IPS DF 6.9 (cell line): ENCODE measurements around the gene LRRC75B.
"Not testable (repeated sequence)": the region's sequence is repeated elsewhere in the genome, so short reads cannot be mapped to it uniquely, and the experiment has no call there.

Experiments used
- DNase-seq: peaks from one replicate; pipeline ENCODE4 v3.0.0-alpha.2; 2013; ENCODE audit warnings: low read depth, low spot score
- H3K27ac ChIP-seq: one replicate; pipeline ENCODE4 v1.5.1; 2013; ENCODE audit warnings: low read length, control low read depth
- H3K27me3 ChIP-seq: 2 replicates; pipeline ENCODE4 v1.6.1; 2013; ENCODE audit warnings: mild to moderate bottlenecking, low read length; ENCODE audit not compliant: control insufficient read depth, insufficient read depth
- H3K36me3 ChIP-seq: 2 replicates; pipeline ENCODE4 v1.6.1; 2013; ENCODE audit warnings: low read length; ENCODE audit not compliant: control insufficient read depth, insufficient read depth
- H3K4me1 ChIP-seq: 2 replicates; pipeline ENCODE4 v1.6.1; 2013; ENCODE audit warnings: low read length; ENCODE audit not compliant: control insufficient read depth, insufficient read depth
- H3K4me3 ChIP-seq: 2 replicates; pipeline ENCODE4 v1.5.1; 2013; ENCODE audit warnings: mild to moderate bottlenecking, low read length
- H3K9me3 ChIP-seq: 2 replicates; pipeline ENCODE4 v1.6.1; 2013; ENCODE audit warnings: low read length, inconsistent platforms; ENCODE audit not compliant: control insufficient read depth, insufficient read depth
- WGBS: extraction: QIAGEN DNeasy Blood & Tissue Kit; methylation state at CpG from one replicate; pipeline ENCODE4 v1.1.7; 2013; ENCODE audit warnings: mixed read lengths, missing lambda C conversion rate; ENCODE audit not compliant: insufficient read length, insufficient coverage; 5-methylcytosine and 5-hydroxymethylcytosine counted together

LRRC75B gene, protein sequence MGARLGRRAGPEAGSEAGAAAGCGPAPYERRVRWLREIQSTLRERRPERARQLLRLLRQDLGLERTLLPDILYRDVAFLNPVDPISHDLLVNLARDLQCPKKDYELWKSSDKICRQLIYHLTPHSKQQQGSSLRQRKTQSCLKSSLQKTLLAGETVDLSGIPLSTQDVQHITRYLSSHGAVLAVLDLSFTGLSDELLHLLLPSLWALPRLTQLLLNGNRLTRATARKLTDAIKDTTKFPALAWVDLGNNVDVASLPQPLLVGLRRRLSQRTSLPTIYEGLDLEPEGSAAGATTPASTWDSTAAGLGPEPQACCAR

DNA sequence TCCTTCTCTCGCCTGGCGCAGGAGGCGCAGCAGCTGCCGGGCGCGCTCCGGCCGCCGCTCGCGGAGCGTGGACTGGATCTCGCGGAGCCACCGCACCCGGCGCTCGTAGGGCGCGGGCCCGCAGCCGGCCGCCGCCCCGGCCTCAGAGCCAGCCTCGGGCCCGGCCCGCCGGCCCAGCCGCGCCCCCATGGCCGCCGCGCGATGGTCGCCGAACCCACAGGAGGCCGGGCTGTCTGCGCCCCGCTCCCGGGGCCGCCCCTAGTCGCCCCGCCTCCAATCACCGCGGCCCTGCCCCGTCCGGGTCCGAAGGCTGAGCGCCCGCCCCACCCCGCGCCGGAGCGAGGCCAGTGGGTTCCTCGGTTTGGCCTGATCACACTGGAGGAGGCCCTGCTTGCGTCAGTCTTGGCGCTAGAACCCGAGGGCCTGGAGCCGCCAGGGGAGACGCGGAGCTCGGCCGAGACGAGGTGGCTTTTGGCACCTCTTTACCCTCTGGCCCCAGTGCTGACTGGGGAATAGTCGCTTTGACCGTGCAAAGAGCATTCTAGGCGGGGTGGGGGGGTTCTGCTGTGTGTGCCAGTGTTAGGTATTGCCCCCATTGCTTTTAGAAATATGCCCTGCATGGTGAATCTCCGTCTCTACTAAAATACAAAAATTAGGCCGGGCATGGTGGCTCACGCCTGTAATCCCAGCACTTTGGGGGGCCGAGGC is at the start of gene LRRC75B:
Gene LRRC75B (minus strand): TSS at position 223 of the 708 bp plus-strand sequence. CDS start 34 bp downstream, at position 189.
- DNase-seq, result peak; percentile 58
- no CpG with 5 or more reads among the region's 72 CpGs for WGBS
- Histone ChIP-seq H3K4me3 (peak within 1 kb of the TSS; percentile 67; the same call in 1 of the 2 replicates), H3K4me1 (no peaks in the 10 kb centered on the region; the same call in 1 of the 2 replicates), H3K27ac (no peak within 1 kb of the TSS), H3K27me3 (no peaks in the 10 kb centered on the region), H3K9me3 (no peaks in the 10 kb centered on the region), H3K36me3 (peaks cover under 1% of the 10 kb centered on the region; the same call in 1 of the 2 replicates)

DNA sequence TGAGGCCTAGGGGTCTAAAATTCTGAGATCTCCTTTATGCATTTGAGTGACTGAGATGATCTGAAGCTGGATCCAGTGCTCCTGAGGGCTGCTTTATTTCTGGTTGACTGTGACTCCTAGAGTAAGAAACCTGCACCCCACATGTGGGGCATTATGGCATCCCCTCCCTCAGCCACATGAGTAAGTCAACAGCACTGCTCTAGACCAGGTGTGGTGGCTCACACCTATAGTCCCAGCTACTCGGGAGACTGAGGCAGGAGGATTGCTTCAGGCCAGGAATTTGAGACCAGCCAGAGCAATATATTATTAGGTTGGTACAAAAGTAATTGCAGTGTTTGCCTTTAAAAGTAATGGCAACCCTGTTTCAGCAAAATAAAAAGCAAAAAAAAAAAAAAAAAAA is 49.4 kb upstream of the LRRC75B start:
- H3K27me3 ChIP-seq, H3K4me1 ChIP-seq, H3K27ac ChIP-seq, H3K36me3 ChIP-seq, DNase-seq, H3K4me3 ChIP-seq, H3K9me3 ChIP-seq: not testable (repeated sequence)
- no CpG with 5 or more reads among the region's 1 CpG for WGBS

DNA sequence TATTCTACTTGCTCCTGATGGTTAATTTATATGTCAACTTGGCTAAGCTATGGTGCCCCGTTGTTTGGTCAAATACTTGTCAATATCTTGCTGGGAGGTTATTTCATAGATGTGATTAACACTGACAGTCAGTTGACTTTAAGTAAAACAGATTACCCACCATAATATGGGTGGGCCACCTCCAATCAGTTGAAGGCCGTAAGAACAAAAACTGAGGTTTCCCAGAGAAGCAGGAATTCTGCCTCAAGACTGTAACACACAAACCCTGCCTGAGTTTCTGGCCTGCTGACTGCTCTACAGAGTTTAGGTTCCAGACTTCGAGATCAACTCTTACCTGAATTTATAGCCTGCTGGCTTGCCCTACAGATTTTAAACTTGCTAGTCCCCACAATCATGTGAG is 43.6 kb upstream of the LRRC75B start:
- not testable (repeated sequence) for H3K27me3 ChIP-seq, H3K4me1 ChIP-seq, H3K36me3 ChIP-seq, H3K27ac ChIP-seq, H3K4me3 ChIP-seq, H3K9me3 ChIP-seq, DNase-seq
- no CpG with 5 or more reads among the region's 3 CpGs for WGBS

DNA sequence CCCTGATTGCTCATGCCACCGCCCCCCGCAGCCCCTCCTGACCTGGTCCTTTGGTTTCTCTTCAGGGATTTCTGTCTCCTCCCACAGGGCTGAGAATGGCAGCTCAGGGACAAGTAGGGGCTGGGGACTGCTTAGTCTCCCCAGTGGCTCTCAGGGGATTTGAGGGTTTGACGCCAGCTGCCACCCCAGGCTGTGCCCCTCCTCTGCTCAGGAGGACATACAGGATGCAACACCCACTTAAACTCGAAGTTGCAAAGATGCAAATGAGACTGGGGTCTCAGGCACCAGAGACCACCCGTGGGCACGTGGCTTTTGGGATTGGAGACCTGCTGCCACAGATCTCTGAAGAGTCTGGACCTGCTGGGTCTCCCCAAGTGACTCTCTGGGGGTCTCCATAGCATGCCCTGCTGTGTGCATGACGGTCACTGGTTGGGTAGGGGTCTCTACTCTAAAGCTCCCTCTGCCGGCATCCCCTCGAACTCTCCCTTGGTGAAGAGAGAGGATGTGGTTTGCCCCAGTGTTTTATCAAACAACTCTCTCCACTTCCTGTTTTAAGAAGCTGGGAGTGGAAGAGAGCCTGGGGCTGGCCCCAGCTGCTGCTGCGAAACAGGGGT is 42.0 kb upstream of the LRRC75B start:
- not testable (repeated sequence) for H3K27ac ChIP-seq, DNase-seq, H3K36me3 ChIP-seq, H3K27me3 ChIP-seq, H3K4me1 ChIP-seq, H3K4me3 ChIP-seq, H3K9me3 ChIP-seq
- WGBS, result no CpG with 5 or more reads among the region's 10 CpGs

DNA sequence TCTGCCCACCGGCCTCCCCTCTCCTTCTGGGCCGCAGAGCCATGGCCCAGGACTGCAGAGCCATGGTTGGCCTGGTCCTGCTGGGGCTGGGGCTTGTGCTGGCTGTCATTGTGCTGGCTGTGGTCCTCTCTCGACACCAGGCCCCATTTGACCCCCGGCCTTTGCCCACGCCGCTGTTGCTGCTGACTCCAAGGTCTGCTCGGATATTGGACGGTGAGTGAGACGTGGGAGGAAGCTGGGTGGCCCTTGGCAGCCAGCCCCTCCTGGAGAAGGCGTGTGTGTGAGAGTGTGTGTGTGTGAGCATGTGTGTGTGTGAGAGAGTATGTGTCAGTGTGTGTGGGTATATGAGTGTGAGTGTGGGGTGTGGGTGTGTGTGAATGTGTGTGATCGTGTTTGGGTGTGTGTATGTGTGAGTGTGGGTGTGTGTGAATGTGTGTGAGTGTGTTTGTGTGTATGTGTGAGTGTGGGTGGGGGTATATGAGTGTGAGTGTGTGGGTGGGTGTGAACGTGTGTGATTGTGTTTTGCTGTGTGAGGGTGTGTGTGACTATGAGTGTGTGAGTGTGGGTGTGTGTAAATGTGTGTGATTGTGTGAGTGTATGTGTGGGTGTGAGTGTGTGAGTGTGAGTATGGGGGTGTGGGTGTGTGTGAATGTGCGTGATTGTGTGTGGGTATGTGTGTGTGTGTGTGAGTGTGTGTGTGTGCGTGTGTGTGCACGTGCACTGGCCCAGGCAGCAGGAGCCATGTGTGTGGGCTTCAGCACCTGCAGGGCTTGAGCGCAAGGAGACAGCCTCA is 40.6 kb upstream of the LRRC75B start:
- not testable (repeated sequence) for H3K4me1 ChIP-seq, H3K27me3 ChIP-seq, H3K9me3 ChIP-seq, H3K36me3 ChIP-seq, DNase-seq, H3K4me3 ChIP-seq, H3K27ac ChIP-seq
- 100% methylated on average over 3 of the region's 16 CpGs for WGBS

DNA sequence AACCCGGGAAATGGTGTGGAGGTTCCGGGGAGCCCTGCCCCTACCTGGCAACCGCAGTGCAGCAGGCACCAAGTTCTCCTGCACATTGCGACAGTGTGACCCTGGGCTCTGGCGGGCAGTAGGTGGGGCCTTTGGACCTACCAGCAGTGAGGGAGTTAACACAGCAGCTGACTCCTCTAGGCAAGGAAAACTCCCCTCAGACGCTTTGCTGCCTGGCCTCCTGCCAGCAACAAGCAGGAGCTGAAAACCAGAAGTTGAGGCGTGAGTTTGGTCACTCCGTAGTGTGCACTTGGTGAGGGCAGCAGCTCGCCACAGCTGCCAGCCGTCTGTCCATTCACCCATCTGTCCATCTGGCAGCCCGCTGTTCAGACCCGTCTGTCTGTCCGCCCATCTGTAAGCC is 39.8 kb upstream of the LRRC75B start:
- not testable (repeated sequence) for H3K4me3 ChIP-seq, H3K27me3 ChIP-seq, DNase-seq, H3K27ac ChIP-seq, H3K9me3 ChIP-seq, H3K36me3 ChIP-seq, H3K4me1 ChIP-seq
- WGBS, result no CpG with 5 or more reads among the region's 13 CpGs

DNA sequence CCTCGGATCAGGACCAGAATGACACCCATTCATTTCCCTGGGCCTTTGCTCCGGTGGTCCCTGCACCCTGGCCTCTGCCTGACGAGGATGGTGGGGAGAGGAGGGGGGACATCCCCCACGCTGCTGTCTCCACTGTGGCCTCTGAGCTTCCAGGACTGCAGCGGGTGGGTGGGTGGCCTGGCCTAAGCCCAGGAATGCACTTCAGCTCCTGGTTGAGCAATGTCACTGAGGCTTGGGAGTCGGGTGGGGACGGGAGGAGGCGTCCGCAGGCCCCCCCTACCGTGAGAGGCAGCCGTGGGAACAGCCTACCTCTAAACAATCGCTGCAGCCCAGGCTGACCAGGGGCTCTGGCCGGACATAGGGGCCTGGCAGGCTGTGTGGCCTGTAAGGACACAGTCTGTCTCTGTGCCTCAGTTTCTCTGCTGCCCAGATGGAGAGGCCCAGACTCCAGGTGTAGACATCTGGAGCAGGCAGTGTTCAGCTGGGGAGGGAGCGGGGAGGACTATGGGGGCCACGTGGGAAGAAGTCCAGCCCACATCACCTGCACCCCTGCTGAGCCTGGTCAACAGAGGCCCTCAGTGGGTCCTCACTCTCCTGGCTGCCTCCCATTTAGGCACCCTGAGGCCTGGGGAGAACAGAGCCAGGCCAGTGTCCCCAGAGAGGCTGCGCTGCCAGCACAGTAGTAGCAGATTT is 38.7 kb upstream of the LRRC75B start:
- not testable (repeated sequence) for H3K9me3 ChIP-seq, H3K4me3 ChIP-seq, H3K36me3 ChIP-seq, H3K27ac ChIP-seq, H3K4me1 ChIP-seq, H3K27me3 ChIP-seq, DNase-seq
- no CpG with 5 or more reads among the region's 16 CpGs for WGBS

DNA sequence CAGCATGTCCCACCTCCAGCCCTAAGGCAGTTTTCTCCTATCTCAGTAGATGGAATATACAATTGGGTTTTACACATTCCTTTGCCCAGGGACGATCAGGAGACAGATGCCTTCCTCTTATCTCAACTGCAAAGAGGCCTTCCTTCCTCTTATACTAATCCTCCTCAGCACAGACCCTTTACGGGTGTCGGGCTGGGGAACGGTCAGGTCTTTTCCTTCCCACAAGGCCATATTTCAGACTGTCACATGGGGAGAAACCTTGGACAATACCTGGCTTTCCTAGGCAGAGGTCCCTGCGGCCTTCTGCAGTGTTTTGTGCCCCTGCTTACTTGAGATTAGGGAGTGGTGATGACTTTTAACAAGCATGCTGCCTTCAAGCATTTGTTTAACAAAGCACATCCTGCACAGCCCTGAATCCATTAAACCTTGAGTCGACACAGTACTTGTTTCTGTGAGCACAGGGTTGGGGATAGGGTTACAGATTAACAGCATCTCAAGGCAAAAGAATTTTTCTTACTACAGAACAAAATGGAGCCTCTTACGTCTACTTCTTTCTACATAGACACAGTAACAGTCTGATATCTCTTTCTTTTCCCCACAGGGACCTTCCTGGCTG is 38.0 kb upstream of the LRRC75B start:
- not testable (repeated sequence) for DNase-seq, H3K27me3 ChIP-seq, H3K4me3 ChIP-seq, H3K36me3 ChIP-seq, H3K4me1 ChIP-seq, H3K9me3 ChIP-seq, H3K27ac ChIP-seq
- no CpG with 5 or more reads among the region's 7 CpGs for WGBS

DNA sequence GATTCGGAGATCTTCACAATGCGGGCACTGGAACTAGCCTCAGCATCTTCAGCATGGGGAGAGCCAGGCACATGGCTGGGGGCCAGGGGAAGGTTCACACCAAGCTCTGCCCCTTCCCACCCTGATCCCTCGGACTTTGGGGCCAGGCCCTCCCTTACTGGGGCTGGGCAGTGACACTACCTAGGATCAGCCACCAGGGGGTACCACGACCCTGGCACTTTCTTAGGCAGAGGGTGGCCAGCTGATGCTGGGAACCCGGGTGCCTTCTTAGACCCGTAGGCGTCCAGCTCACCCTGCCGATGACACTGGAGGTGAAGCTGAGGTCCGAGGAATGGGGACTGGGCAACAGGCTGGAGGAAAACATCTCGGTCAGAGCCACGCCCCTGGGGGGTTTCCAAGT is 36.2 kb upstream of the LRRC75B start:
- not testable (repeated sequence) for H3K27me3 ChIP-seq, DNase-seq, H3K4me1 ChIP-seq, H3K9me3 ChIP-seq, H3K4me3 ChIP-seq, H3K27ac ChIP-seq, H3K36me3 ChIP-seq
- no CpG with 5 or more reads among the region's 11 CpGs for WGBS
